Lower leg skin (tissue), 4 donors: Measurements from ENCODE around the gene TEPSIN. TPM values are rescaled to one million over a fixed set of nuclear protein-coding genes. Genes with fewer than 3 reads are reported as not detected.

Experiments
- DNase-seq, 2 donors: peaks; one replicate each; pipeline ENCODE4 v3.0.0-alpha.2; 2019; ENCODE audit warnings: low spot score in 2 of 2
- H3K4me3 ChIP-seq: fragments of 200-600 bp; sonication (generic); 2 replicates; pipeline ENCODE4 v1.5.1; 2017; ENCODE audit warnings: mild to moderate bottlenecking, low read depth; ENCODE audit not compliant: poor library complexity, severe bottlenecking
- POLR2A ChIP-seq, 2 donors: fragments of 450-650 bp; IDR thresholded peaks; one replicate each; pipeline ENCODE4 v1.6.1; 2016 to 2017; ENCODE audit warnings: antibody characterized with exemption in 2 of 2, mild to moderate bottlenecking in 1 of 2, moderate library complexity in 1 of 2
- WGBS, 2 donors: methylation state at CpG; one replicate each; pipeline ENCODE4 v1.1.5; 2018; 5-methylcytosine and 5-hydroxymethylcytosine counted together
- intact Hi-C: fragments of 100-400 bp; cut with DNase I; formaldehyde crosslinking; loops from one replicate; pipeline ENCODE4 v1.15.0; 2023; ENCODE audit warnings: low total_unique reads
- total RNA-seq, 4 donors: library from RNA; depleted of rRNA; stranded (reverse); fragments of >200 nt; gene quantifications; one replicate each; pipeline ENCODE4 v1.1.0, GENCODE V29; 2016
- TF ChIP-seq, protein P1 (sequence below), 3 donors: fragments of 450-650 bp; IDR thresholded peaks; one replicate each; pipeline ENCODE4 v1.5.1; 2016; ENCODE audit warnings: antibody characterized with exemption in 3 of 3, mild to moderate bottlenecking in 3 of 3, moderate library complexity in 2 of 3

TEPSIN gene
- total RNA-seq, 4 donors from 2014 or later, result 40.7 to 104 (median 62.6) TPM

DNA sequence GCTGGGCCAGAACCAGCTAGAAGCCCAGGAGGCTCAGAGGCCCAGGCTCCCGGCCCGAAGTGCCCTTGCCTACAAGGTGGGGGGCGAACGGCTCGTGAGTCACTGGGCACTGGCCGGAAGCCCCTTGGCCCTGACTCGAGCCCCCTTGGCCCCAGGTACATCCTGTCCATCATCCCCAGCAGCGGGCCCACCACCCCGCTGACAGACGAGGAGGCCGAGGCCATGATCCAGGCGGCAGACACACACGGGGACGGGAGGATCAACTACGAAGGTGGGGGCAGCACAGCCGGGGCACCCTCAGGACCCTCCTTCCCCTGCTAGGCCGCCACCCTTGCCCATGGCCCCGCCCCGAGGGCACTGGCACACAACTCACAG lies 57.1 kb downstream of the TEPSIN start:
- TF ChIP-seq, protein P1, sequence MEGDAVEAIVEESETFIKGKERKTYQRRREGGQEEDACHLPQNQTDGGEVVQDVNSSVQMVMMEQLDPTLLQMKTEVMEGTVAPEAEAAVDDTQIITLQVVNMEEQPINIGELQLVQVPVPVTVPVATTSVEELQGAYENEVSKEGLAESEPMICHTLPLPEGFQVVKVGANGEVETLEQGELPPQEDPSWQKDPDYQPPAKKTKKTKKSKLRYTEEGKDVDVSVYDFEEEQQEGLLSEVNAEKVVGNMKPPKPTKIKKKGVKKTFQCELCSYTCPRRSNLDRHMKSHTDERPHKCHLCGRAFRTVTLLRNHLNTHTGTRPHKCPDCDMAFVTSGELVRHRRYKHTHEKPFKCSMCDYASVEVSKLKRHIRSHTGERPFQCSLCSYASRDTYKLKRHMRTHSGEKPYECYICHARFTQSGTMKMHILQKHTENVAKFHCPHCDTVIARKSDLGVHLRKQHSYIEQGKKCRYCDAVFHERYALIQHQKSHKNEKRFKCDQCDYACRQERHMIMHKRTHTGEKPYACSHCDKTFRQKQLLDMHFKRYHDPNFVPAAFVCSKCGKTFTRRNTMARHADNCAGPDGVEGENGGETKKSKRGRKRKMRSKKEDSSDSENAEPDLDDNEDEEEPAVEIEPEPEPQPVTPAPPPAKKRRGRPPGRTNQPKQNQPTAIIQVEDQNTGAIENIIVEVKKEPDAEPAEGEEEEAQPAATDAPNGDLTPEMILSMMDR (IDR thresholded peaks at IDR 0.05), result no peak
- WGBS, 2 donors, result 89 to 91% methylated on average over 7 to 17 of the region's 19 CpGs
- intact Hi-C loops, result loop anchor here (10.0 kb wide), 1 partner anchor 1217 kb away; no protein-coding TSS in a partner anchor
- no peak for DNase-seq
- H3K4me3 ChIP-seq, result no peak overlapping the region

DNA sequence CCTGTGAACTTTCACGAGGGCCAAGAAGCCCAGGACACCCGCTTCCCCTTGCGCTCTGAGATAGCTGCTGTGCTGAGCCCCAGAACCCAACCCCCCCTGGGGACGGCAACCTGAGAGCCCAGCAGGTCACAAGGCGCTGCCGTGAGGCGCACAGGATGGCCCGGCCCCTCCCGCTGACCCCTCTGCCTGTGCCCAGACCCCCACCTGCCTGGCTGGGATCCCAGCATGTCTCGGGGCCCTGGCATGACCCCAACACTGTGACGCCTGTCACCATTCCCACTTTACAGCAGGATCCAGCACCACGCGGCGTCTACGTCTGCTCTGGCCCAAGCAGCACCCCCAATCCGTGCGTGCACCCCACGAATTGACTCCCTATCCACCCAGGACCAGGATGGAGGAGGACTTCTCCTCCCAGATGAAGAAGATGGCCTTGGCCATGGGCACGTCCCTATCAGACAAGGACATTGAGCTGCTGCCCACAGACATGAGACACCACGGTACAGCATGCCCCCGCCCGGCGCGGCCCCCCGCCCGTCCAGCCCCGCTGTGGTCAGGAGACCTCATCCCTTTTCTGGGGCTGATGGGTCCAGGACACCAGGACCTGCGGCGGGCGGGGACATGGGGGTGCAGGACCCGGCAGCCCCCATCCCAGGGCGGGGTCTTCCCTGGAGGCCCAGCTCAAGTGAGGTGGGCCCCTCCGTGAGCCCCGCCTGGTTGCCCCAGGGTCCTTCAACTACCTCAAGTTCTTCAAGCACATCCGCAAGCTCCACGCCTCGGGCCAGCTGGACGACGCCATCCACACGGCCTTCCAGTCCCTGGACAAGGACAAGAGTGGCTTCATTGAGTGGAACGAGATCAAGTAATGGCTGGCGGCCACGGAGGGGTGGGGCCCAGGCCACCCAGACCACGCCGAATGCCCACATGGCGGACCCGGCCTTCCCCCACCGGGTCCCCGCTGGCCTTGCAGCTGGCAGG lies 57.7 kb downstream of the TEPSIN start:
- intact Hi-C loops, result loop anchor here (10.0 kb wide), 1 partner anchor 1216 kb away; no protein-coding TSS in a partner anchor
- TF ChIP-seq, protein P1 (IDR thresholded peaks at IDR 0.05), result no peak
- TF ChIP-seq POLR2A (IDR thresholded peaks at IDR 0.05), result no peak
- no peak overlapping the region for H3K4me3 ChIP-seq
- 86 to 91% methylated on average over 34 to 43 of the region's 49 CpGs for whole genome bisulfite sequencing, 2 donors
- no peak for DNase-seq

DNA sequence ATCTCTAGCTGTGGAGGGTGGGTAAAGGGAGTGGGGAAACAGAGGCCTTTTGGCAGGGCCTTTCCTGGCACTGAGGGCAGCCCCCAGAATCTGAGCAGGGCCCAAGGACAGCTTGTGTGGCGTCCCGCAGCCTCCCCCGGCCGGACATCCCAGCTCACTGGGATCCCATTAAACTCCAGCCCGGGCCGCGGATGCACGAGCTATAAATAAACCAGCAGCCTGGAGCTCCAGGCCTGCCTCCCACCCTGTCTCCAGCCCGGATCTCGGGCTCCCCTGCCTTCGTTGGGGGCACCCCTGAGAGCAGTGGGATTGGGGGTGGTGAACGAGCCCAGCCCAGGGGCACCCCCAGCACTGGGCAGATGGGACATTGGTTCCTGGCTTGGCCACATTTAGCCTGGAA lies 59.0 kb downstream of the TEPSIN start:
- 65% methylated on average over 12 of the region's 12 CpGs; no CpG with 5 or more reads in 1 of the 2 donors for WGBS, 2 donors
- intact Hi-C loops, result loop anchor here (10.0 kb wide), 1 partner anchor 1215 kb away; no protein-coding TSS in a partner anchor
- no peak for TF ChIP-seq POLR2A (IDR thresholded peaks at IDR 0.05)
- TF ChIP-seq, protein P1 (IDR thresholded peaks at IDR 0.05), result no peak
- no peak overlapping the region for H3K4me3 ChIP-seq
- DNase-seq, result no peak

DNA sequence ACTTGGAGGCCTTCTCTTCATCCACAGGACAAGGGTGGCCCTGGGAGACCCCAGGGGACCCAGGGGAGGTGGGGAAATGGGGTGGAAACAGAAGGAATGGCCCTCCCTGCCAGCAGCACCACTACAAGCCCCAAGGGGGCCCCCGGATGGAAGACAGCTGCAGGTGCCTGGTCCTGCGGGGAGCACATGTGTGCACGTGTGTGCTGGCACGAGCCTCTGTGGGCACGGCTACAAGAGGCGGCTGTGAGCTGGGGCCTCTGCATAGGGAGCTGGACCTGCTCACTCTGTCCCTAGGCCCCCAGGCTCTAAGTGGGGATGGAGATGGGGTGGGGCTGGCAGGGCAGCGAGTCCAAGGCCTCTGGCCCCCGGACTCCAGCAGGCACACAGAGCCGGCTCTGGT lies 59.6 kb downstream of the TEPSIN start:
- intact Hi-C loops, result no loop called here
- TF ChIP-seq POLR2A (IDR thresholded peaks at IDR 0.05), result no peak
- TF ChIP-seq, protein P1 (IDR thresholded peaks at IDR 0.05), result no peak
- 69 to 73% methylated on average over 9 of the region's 9 CpGs for WGBS, 2 donors
- H3K4me3 ChIP-seq, result no peak overlapping the region
- no peak for DNase-seq

Other genes with a start within 250 kb of the TEPSIN start
- 10 to 100 TPM; 19.8 to 36.7 (median 26.1) TPM for gene CHMP6, start 247.2 kb downstream of the TEPSIN start, total RNA-seq
- 100 to 1,000 TPM; 190 to 308 (median 224) TPM for gene BAIAP2, start 203.9 kb downstream of the TEPSIN start, total RNA-seq
- not detected for gene PVALEF, start 73.5 kb downstream of the TEPSIN start, total RNA-seq
- 1 to 10 TPM in 3 of 4 donors, under 1 TPM in 1; 0.81 to 3.5 (median 2.2) TPM for gene AATK, start 72.8 kb downstream of the TEPSIN start, total RNA-seq
- 10 to 100 TPM in 1 of 4 donors, 1 to 10 TPM in 3; 4.3 to 12.9 (median 8.4) TPM for gene CEP131, start 16.1 kb downstream of the TEPSIN start, total RNA-seq
- 10 to 100 TPM; 10.0 to 30.4 (median 15.9) TPM for gene NDUFAF8, start 263 bp upstream of the TEPSIN start, total RNA-seq
- 100 to 1,000 TPM in 1 of 4 donors, 10 to 100 TPM in 3; 47.5 to 100 (median 73.3) TPM for gene SLC38A10, start 56.3 kb upstream of the TEPSIN start, total RNA-seq
- 10 to 100 TPM in 2 of 4 donors, 1 to 10 TPM in 2; 4.1 to 14.2 (median 10.0) TPM for gene BAHCC1, start 156.4 kb upstream of the TEPSIN start, total RNA-seq